ENCODE data around the gene MREG. TPM values are rescaled to one million over a fixed set of nuclear protein-coding genes. Genes with fewer than 3 reads are reported as not detected.
"Not testable (repeated sequence)": the region's sequence is repeated elsewhere in the genome, so short reads cannot be mapped to it uniquely, and the experiment has no call there.

The MREG gene
- total RNA-seq, 1 donor from 2014 or later = 10.6 TPM

- Mint-ChIP-seq H3K27me3 (no peaks in the 10 kb centered on the region), H3K4me3 (no peak overlapping the region), H3K36me3 (ENCODE audit: low read depth) (peaks cover 32% of the 10 kb centered on the region), H3K9me3 (peaks cover 3% of the 10 kb centered on the region), H3K27ac (no peak overlapping the region), H3K4me1 (peaks cover 4% of the 10 kb centered on the region)
- intact Hi-C loops (cut with micrococcal nuclease) = no loop called here
- no peak for DNase-seq
Measured at GRCh38 chr2:215997219-215997618, 16.1 kb downstream of the MREG start.

GRCh38 chr2:215994911-215995310 is 18.4 kb downstream of the MREG start:
- DNase-seq = no peak
- Mint-ChIP-seq H3K4me1 (peaks cover 4% of the 10 kb centered on the region), H3K9me3 (peaks cover 18% of the 10 kb centered on the region), H3K4me3 (no peak overlapping the region), H3K27ac (no peak overlapping the region), H3K36me3 (ENCODE audit: low read depth) (peaks cover 53% of the 10 kb centered on the region), H3K27me3 (no peaks in the 10 kb centered on the region)
- intact Hi-C loops (cut with micrococcal nuclease) = no loop called here

GRCh38 chr2:215988556-215989207 is 24.7 kb downstream of the MREG start:
- DNase-seq; H3K27me3 Mint-ChIP-seq; intact Hi-C loops (cut with micrococcal nuclease); H3K27ac Mint-ChIP-seq; H3K4me1 Mint-ChIP-seq; H3K4me3 Mint-ChIP-seq: not testable (repeated sequence)
- Mint-ChIP-seq H3K36me3 (ENCODE audit: low read depth) (peaks cover 64% of the 10 kb centered on the region), H3K9me3 (peaks cover 22% of the 10 kb centered on the region)

DNA sequence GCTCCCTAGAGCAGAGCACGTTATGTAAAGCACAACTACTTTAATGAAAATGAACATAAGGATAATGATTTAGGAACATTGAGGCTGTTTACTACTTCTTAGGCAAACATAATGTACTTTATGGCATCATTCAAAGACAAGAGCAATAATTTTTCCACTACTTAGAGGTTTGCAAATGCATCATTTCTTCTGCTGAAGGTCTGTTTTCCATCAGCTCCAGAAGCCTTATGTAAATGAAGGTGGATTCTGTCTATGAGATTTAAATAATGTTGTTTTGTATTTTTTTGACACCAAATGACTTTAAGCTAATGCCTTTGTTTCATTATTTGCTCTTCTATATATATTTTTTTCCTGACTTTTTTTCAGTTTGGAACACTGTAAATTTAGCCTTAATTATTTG is 28.1 kb downstream of the MREG start:
- Mint-ChIP-seq H3K36me3 (ENCODE audit: low read depth) (peaks cover 34% of the 10 kb centered on the region), H3K9me3 (peaks cover 5% of the 10 kb centered on the region), H3K27me3 (no peaks in the 10 kb centered on the region), H3K4me1 (peaks cover 9% of the 10 kb centered on the region), H3K27ac (no peak overlapping the region), H3K4me3 (no peak overlapping the region)
- intact Hi-C loops (cut with micrococcal nuclease) = no loop called here
- no peak for DNase-seq

DNA sequence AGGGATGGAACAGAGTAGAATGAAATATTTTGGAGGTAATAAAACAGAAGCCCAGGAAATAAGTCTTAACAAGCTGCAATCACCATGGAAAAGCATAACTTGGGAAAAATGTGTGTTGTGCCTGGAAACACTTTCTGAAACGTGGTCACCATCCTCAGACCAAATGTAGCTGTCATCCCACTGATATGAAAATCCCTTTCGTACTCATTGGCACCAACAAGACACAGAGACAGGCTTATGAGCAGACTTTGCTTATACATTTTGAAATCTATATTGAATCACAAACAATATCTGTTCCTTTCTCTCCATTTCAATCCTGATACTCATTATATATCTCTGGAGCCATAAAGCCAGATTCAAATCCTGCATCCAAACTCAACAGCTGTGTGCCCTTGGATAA is 28.7 kb downstream of the MREG start:
- Mint-ChIP-seq H3K4me1 (peaks cover 15% of the 10 kb centered on the region), H3K9me3 (peaks cover 5% of the 10 kb centered on the region), H3K36me3 (ENCODE audit: low read depth) (peaks cover 30% of the 10 kb centered on the region), H3K27ac (no peak overlapping the region), H3K4me3 (no peak overlapping the region), H3K27me3 (no peaks in the 10 kb centered on the region)
- intact Hi-C loops (cut with micrococcal nuclease) = no loop called here
- no peak for DNase-seq

GRCh38 chr2:215983581-215984351 is 29.6 kb downstream of the MREG start:
- H3K27ac Mint-ChIP-seq = no peak overlapping the region
- peaks cover 5% of the 10 kb centered on the region for H3K9me3 Mint-ChIP-seq
- peaks cover 24% of the 10 kb centered on the region for H3K36me3 Mint-ChIP-seq (ENCODE audit: low read depth)
- H3K27me3 Mint-ChIP-seq = no peaks in the 10 kb centered on the region
- no peak for DNase-seq
- peaks cover 18% of the 10 kb centered on the region for H3K4me1 Mint-ChIP-seq
- intact Hi-C loops (cut with micrococcal nuclease) = loop anchor here (2.0 kb wide), 1 partner anchor 23 kb away; no protein-coding TSS in a partner anchor
- H3K4me3 Mint-ChIP-seq = no peak overlapping the region

GRCh38 chr2:215982465-215982875 is 30.9 kb downstream of the MREG start:
- no peak for DNase-seq
- Mint-ChIP-seq H3K27ac (peak overlapping the region; percentile 64), H3K4me1 (peaks cover 27% of the 10 kb centered on the region), H3K36me3 (ENCODE audit: low read depth) (peaks cover 20% of the 10 kb centered on the region), H3K9me3 (peaks cover 5% of the 10 kb centered on the region), H3K27me3 (no peaks in the 10 kb centered on the region), H3K4me3 (no peak overlapping the region)
- intact Hi-C loops (cut with micrococcal nuclease) = loop anchor here (2.0 kb wide), 1 partner anchor 24 kb away; no protein-coding TSS in a partner anchor

DNA sequence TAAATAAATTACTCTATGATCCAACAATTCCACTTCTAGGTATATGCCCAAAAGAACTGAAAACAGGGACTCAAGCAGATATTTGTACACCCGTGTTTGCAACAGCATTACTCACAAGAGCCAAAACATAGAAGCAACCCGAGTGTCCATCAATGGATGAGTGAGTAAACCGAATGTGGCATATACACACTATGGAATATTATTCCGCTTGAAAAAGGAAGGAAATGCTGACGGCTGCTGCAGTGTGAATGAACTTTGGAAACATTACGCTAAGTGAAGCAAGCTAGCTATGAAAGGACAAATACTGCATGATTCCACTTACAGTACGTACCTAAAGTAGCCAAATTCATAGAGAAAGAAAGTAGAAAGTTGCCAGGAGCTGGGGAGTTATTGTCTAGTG is 32.2 kb downstream of the MREG start:
- H3K27ac Mint-ChIP-seq = no peak overlapping the region
- no peak for DNase-seq
- H3K9me3 Mint-ChIP-seq = peaks cover 5% of the 10 kb centered on the region
- intact Hi-C loops (cut with micrococcal nuclease) = no loop called here
- H3K36me3 Mint-ChIP-seq (ENCODE audit: low read depth) = peaks cover 13% of the 10 kb centered on the region
- H3K4me3 Mint-ChIP-seq = no peak overlapping the region
- no peaks in the 10 kb centered on the region for H3K27me3 Mint-ChIP-seq
- H3K4me1 Mint-ChIP-seq = peaks cover 29% of the 10 kb centered on the region

GRCh38 chr2:215979620-215980019 is 33.7 kb downstream of the MREG start:
- Mint-ChIP-seq H3K4me3 (no peak overlapping the region), H3K27ac (no peak overlapping the region), H3K4me1 (peaks cover 30% of the 10 kb centered on the region)

DNA sequence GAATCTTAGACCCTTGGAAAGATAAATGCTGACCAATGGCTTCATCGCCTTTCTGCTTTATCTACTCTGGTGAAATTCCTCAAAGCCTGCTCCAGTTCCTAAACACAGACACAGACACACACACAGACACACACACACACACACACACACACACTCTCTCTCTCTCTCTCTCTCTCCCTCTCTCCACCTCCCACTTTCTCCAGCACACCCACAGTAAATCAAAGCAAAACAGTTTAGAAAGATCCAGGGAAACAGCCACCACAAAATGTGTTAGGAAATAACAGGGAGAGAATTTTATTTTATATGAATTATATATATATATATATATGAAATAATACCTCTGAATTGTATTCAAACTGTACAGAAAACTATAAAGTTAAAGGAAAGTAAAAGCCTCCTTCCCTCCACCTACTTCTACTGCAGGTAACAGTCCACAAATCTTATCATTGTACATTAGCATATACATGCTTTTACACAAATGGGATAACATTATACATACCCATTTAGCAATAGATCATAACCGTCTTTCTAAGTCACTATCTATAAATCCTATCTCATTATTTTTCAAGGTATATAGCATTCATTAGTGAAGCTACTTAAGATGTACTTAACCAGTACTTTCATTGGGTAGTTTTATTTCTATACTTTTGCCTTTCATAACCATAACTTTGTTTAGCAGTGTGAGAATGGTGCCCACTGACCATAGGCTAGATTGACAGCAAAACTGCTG is 38.5 kb downstream of the MREG start:
- no peak for DNase-seq
- peaks cover 23% of the 10 kb centered on the region for H3K36me3 Mint-ChIP-seq (ENCODE audit: low read depth)
- H3K27ac Mint-ChIP-seq = no peak overlapping the region
- H3K4me1 Mint-ChIP-seq = peaks cover 34% of the 10 kb centered on the region
- H3K4me3 Mint-ChIP-seq = no peak overlapping the region
- no peaks in the 10 kb centered on the region for H3K27me3 Mint-ChIP-seq
- H3K9me3 Mint-ChIP-seq = peaks cover 14% of the 10 kb centered on the region
- intact Hi-C loops (cut with micrococcal nuclease) = no loop called here

More at GRCh38 chr2:215979620-215980019, 33.7 kb downstream of the MREG start:
- H3K9me3 Mint-ChIP-seq = peaks cover 5% of the 10 kb centered on the region
- DNase-seq = peak; percentile 68
- H3K27me3 Mint-ChIP-seq = no peaks in the 10 kb centered on the region
- intact Hi-C loops (cut with micrococcal nuclease) = loop anchor here (1.0 kb wide), 1 partner anchor 9 kb away; no protein-coding TSS in a partner anchor
- peaks cover 9% of the 10 kb centered on the region for H3K36me3 Mint-ChIP-seq (ENCODE audit: low read depth)

- Mint-ChIP-seq H3K36me3 (ENCODE audit: low read depth) (peaks cover 21% of the 10 kb centered on the region), H3K27ac (no peak overlapping the region), H3K9me3 (peaks cover 14% of the 10 kb centered on the region), H3K27me3 (no peaks in the 10 kb centered on the region), H3K4me1 (peaks cover 29% of the 10 kb centered on the region), H3K4me3 (no peak overlapping the region)
- no peak for DNase-seq
- intact Hi-C loops (cut with micrococcal nuclease) = no loop called here
Measured at GRCh38 chr2:215973954-215974699, 39.2 kb downstream of the MREG start.

DNA sequence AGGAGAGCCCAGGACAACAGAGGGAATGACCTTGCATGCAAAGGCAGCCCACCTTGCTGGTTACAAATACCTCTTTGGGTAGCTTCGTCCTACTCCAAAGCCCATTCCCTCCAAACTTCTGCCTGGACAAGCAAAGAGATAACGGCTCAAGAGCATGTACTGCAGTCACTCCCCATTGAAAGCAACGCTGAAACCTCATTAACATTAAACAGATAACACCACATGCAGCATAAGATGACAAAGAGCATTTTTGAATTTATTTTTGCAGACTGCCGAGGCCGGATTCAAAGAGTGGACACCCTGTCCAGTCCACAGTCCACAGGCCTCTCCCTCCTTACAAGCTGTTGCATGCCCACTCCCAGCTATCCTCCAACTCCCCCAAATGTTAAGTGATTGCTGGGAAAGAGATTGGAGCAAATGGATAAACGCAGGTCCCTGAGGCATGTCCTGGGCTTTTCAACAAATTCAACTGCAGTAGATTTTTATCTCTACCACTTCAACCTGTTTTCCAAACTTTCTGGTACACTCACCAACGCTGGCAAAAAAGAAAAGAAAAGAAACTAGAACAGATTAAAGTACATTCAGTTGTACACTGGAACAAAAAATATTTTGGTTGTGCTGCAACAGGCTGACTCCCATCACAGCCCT is 40.1 kb downstream of the MREG start:
- H3K27me3 Mint-ChIP-seq = no peaks in the 10 kb centered on the region
- H3K27ac Mint-ChIP-seq = no peak overlapping the region
- H3K4me1 Mint-ChIP-seq = peaks cover 30% of the 10 kb centered on the region
- peaks cover 24% of the 10 kb centered on the region for H3K36me3 Mint-ChIP-seq (ENCODE audit: low read depth)
- no peak overlapping the region for H3K4me3 Mint-ChIP-seq
- intact Hi-C loops (cut with micrococcal nuclease) = no loop called here
- peaks cover 14% of the 10 kb centered on the region for H3K9me3 Mint-ChIP-seq
- DNase-seq = no peak

DNA sequence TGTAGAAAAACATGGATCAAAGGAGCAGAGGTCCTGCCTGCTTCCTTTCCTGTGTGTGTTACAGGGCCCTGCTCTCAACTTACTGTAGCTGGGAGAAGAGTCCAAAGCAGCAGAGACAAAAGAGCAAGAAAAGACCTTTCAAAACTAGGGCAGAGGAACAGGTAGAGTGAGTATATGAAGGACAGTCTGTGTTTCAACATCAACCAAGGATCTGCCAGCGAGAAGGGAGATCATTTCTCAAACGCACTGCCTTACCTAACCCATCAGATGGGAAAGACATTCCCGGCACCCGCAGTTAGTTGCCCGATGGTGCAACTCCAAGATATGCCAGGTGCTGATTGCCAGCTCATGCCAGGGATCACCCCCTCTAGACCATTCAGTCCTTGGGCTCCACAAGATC is 41.7 kb downstream of the MREG start:
- intact Hi-C loops (cut with micrococcal nuclease) = loop anchor here (2.0 kb wide), 1 partner anchor 35 kb away; no protein-coding TSS in a partner anchor
- peaks cover 29% of the 10 kb centered on the region for H3K4me1 Mint-ChIP-seq

More for the DNA sequence above, 41.7 kb downstream of the MREG start:
- Mint-ChIP-seq H3K9me3 (peaks cover 14% of the 10 kb centered on the region), H3K36me3 (ENCODE audit: low read depth) (peaks cover 26% of the 10 kb centered on the region), H3K4me3 (no peak overlapping the region), H3K27me3 (no peaks in the 10 kb centered on the region), H3K27ac (no peak overlapping the region)
- DNase-seq = no peak

Data from activated CD4-positive, alpha-beta T cell treated with anti-CD3 and anti-CD28 coated beads, Interleukin-2, amount 10 ng/mL, durations not matched to agents 24 days and 14 days (primary cell).